ENCODE measurements around the gene ADAMTS17.

The ADAMTS17 gene

DNA sequence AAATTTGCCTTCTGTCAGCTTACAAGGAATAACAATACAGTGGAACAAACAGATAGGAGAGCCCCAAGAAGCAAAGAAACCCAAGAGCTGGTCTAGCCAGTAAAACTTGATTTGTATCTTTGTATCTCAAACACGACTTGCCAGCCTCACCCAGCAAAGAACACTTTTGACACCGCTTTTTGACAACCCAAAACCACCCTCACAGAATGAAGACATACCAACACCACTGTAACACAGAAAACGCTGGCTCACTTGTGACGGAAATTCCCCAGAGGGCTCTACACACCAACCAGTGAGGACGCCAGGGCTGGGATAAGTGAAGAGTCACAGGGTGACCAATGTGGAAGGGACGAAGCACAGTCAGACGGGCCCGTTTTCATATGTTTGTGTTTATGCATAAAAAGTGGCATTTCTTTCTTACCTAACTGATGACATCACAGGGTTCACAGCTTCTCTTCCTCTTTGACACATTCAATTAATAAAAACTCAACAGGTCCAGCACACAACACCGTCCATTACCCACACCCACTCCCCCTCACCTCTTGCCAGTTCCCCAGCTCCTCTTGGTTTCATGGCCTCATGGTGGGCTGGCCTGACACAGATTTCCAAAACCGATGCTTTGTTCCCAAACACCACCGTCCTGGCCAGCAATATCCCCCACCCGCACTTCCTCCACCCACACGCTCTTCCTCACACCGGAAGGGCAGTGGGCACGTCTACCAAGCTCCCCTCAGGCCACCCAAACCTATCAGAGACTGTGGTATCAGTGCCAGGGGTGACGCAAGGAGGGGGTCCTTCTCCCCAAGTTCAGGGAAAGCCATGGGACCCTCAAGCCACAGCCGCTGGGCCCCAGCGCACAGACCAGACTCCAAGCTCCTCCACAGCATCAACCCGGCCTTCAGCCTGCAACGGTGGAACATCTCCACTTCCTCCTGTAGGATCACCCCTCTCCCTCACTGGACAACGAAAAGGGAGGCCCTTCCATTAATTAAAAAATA is 94.2 kb downstream of the ADAMTS17 start:
- no peak for DNase-seq

DNA sequence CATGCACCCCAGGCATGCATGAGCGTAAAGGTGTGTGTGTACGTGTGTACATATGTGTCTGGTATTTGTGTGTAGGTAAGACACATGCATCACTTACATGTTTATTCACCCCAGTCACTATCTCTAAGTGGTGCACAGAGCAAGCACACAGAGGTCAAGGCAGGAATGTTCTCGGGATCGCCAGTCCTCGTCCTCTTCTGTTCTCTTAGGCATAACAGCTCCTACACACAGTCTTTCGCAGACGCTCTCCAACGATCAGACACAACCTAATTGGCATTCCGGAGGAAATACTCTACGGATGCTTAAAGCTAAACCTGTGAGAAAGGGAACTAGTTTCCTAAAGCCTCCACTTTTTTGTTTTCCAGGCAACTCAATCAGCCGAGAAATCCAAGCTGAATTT is 95.9 kb downstream of the ADAMTS17 start:
- DNase-seq: no peak

DNA sequence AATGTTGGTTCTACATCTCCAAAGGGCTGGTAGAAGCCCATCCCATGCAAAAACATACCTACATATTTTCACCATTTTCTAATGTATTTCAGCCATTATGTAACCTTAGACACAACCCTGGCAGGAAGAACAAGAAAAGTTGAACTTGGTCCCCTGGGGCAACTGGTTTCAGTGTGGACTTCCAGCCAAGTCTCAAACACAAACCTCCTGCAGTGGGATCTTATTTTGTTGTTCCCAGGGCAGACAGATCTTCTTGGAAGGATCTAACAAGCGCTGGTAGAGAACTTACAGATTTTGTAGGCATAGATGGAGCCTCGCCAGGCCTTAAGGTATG is 96.3 kb downstream of the ADAMTS17 start:
- no peak for DNase-seq

DNA sequence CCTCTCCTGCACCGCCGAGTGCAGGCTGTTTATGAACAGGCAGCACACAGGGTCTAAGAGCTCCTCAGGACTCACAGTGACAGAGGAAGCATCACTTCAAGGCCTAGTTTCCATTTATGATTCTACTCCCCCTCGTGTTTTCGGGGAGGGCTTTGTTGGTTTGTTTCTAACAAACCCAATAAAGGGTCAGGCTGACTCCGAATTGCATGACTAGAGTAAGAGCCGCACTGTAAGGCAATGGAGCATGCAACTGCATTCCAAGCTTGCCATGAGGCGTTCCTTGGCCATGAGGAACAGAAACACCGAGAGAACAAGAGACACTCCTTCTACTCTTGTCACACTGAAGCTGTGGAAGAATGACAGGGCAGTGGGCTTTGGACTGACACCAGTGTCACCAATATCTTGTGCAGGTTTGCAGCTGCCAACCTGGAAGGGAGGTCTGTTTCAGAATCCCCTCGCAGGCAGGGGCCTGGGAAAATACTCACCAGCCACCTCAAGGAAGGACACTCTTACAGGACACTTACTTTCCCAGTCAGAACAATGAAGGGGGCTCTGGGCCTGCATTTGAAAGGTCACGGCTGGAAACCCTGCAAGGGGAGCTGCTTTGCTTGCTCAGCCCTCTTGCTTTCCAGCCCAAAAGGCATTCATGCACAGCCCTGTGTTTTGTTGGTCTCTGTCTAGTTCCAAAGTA is 96.8 kb downstream of the ADAMTS17 start:
- no peak for DNase-seq

DNA sequence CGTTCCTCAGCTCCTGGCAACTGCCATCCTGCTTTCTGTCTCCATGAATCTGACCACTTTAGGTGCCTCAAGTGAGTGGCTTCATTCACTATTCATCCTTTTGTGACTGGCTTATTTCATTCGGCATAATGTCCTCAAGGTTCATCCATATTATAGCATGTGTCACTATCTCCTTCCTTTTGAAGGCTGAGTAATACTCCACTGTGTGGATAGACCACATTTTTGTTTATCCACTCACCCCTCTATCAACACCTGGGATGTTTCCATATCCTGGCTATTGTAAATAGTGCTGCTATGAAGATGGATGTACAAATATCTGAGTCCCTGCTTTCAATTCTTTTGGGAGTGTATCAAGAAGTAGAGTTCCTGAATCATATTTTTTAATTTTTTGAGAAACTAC is 98.8 kb downstream of the ADAMTS17 start:
- DNase-seq: no peak

DNA sequence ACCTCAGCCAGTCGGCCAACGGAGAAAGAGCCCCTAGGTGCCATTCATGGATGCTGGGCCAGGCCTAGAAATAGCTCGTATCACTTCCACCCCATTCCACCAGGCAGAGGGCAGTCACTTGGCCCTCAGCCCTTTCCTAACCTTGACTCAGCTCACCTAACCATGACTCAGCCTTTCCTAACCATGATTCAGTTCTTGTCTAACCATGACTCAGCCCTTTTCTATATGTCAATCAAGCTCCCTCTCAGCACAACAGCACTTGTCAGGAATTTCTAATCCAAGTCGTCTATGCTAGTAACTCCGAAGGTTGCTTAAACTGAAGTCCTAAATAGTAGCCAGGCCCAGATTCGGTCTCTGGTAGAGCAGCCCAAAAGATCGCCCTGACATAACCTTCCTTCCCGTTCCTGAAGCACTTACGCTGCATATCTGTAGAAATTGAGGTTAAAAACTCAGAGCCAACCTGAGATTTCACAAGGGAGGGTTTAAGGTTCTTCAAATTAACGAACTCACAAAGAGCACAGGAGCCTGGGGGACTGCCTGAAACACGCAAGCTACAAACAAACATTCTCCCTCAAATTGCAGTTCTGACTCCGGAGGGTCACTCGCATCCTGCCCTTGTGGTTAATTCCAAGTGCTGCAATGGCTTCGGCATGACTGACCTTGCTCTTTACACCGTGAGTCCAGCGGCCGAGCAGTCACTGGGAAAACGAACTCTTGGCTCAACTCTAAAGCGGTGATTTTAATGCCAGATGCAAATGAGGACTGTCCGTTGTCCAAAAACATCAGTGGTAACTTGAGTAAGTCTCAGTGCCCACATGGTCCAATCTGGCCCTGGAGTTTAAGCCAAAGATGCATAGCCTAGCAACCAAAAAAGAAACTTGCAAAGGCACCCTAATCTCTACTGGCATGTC is 99.9 kb downstream of the ADAMTS17 start:
- no peak for DNase-seq

DNA sequence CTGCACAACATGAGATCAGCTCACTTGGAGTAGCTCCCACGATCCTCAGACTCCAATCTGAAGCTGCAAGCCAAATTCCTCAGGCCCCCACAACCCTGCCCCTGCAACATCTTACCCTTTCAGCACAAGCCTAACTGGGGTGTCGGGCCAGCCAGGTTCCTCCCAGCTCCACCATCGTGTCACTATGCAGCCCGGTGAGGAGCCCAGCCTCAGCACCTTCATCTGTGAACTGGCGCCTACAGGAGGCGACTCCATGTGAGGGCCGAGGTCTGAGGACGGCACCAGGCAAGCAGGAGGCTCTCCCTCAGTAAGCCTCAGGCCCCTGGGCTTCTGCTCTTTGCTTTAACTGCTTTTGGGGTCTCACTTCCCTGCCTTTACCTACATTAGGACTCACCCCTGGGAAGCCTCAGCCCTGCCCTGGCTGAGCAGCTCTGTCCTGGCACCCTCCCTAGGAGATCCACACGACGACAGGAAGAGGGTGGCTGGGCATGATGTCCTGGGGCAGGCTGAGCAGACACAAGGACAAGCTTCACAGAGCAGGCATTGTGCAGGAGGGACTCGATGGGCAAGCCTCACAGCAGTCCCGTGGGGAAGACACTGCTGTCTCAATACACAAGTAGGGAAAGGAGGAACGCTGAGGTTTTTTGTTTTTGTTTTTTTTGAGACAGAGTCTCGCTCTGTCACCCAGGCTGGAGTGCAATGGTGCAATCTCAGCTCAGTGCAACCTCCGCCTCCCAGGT is 104.6 kb downstream of the ADAMTS17 start:
- DNase-seq: no peak

DNA sequence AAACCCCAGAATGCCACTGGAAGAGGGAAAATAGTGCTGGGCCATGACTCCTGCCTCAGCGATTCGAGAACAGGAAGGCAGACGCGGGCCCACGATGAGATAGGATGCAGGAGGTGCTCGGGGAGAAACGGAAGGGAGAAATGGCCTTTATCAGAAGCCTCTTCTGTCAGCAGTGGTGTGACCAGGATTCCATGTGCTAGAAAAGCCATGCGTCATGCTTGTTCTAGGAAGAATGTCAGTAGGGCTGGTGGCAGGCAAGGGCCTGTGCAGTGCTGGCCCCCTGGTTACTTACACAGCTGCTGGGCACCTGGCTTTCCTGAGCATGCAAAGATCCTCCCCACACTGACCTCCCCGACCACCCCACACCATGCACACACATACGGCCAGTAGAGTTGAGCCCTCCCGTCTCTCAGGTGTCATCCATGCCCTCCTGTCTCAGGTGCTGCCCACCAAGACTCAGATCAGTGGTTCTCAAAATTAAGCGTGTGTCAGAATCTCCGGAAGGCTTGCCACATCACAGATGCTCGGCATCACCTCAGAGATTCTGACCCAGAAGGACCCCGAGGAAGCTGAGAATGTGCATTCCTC is 106.7 kb downstream of the ADAMTS17 start:
- DNase-seq: no peak

DNA sequence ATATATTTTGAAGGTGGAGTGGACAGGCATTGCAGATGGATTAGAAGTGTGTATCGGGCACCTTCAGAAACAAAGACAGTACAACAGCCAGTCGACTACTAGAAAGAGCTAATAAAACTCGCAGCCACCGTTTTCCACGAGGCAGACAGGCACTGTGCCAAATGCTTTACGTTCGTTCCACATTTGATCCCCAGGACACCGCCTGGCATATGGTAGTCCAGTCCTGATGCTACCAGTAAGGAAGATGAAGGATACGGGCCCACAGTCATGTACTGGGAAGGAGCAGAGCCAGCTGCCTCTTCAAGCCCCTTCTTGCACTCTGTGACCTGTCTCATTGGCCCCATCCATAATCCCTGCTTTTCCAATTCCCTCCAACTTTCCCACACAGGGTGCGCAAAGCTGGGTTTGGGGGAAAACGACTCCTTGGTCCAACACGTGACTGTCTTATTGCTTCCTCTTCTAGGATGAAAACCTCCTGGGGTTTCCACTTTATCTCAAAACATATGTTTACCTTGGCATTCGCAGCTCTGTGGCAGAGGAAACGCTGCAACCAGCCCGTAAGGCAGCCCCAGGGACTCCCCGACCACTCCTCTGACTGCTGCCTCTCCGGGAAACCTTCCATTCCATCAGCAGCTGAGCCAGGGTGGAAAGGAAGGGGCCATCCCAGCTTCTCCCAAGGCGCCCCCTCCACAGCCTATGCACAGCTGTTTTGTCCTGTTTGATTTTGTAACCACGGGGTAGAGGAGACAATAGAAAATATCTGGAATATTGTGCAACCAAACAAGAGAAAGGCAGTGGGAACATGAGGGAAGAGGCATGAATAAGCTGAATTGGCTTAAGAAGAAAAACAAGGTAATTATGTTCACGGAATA is 107.4 kb downstream of the ADAMTS17 start:
- DNase-seq: no peak

DNA sequence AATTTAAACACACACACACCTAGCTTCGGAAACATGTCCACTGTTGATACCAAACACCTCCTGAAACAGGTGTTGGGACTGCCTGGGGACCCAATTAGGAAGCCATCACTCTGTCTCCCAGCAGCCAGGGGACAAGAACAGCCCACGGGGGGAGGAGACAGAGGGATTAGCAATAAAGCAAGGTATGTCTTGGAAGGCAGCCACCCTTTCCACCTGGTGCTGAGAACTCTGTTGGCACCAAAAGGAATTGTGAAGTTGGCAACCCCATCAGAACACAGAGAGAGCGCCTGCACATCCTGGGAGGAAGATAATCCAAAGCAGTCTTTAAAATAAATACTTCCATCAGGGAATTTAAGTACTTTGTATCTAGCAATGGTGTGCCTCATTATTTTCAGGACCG is 111.0 kb downstream of the ADAMTS17 start:
- no peak for DNase-seq

DNA sequence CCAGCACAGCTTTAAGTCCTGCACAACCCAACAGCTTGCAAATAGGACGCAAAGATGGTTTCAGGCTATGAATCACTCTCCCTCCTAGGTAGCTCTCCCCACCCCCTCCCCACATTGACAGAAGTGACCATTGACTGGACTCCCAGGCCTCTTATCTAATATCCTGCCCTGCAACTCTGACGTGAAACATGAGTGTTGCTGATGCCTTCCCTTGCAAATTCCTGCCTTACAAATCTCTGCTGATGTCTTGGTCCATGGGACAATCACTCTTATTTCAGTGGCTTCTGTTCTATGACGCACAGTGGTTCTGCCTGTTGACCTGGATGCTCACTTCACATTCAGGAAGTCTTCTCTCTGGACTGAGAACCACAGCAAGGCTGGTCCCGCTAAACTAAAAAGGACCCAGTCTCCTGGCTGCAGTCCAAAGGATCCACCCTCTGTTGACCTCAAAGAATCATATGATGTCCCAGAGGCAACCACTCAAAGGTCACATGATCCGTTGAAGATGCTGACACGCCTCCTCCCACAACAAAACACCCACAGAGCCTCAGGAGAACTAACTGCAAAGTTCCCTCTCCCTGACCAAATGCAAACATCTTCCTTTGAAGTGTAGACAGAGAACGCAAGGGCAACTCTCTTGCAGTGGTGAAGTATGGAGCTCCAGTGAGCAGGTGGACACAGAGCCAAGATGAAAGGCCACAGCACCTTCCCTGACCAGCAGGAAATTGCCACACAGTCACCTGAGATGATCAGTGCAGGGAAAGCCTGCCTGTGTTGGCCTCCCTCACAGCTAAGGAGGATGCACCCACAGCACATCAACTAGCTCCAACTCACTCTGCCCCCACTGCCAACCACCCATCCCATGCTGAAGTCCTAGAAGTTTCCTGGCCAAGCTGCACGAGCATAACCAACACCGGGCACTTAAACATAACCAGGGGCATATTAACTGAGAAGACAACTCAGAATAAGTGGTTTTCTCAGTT is 112.3 kb downstream of the ADAMTS17 start:
- DNase-seq: no peak

DNA sequence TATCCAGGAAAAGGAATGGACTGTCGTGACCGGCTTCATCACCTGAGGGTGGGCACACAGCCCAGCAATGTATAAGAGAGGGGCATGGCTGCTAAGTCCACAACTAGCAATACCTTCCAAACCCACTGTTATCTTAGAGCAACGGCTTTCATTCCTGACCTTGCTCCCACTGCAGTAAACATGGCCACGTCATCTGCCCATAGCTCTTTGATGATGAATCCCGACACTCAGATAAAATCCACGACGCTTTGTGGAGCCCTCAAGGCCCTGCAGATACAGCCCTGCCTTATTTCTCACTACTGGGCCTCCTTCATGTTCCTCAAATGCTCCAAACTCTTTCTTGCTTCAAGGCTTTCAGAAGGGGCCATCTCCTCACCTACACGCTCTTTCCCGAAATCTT is 114.0 kb downstream of the ADAMTS17 start:
- no peak for DNase-seq

DNA sequence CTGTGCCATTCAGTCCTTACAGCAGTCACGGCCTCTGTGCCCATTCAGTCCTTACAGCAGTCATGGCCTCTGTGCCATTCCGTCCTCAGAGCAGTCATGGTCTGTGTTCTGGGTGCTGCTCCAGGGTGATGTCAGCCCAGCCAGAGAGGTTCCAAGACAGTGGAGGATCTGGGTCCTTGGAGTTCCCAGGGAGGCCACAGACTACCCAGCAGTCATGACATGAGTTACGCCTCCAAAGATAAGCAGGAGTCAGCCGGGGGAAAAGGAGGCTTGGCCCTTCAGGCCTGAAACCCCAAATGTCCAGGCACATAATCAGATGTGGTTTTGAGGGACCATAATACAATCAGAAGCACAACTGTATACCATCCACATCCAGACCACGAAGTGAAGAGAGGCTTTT is 115.7 kb downstream of the ADAMTS17 start:
- DNase-seq: no peak

DNA sequence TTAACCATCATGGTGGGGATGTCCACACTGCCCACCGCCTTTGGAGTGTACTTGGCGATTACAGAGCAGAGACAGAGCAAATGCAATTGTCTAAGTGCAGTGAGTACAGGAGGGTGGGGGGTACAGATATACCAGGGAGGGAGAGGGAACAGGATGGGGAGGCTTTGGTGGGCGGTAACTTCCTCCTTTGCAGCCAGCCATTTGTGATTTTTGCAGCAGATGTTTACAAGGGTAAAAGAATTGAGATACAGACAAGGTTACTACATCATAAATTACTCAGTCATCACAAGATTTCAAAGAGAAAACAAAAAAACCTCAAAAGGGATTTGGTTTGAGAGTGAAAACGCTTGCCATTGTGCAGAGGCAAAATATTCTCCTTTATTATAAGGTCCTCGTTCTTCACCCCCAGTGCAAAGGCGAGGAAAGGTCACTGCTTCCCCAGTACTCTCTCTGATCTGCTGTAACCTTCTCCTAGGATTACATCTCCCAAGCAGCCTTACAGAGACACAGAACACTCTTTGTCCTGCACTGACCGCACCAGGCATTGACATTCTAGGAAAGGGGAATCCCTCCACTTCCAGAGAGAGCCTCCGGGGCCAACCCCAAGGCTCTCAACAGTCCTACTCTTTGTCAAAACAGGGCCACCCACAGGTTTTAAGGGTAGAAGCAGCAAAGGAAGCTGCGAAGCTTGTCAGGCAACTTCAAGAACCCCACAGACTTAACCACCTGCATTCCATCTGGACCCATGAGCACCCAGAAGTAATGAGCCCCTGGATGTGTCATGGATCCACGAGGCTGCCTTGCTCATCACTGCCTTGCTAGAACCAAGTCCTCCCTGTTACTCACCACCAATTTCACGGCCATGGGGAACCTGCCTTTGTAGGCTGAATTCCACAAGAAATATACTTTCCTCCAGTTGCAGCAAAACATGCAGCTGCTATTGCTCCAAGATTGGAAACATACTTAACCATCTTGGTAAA is 117.3 kb downstream of the ADAMTS17 start:
- no peak for DNase-seq

DNA sequence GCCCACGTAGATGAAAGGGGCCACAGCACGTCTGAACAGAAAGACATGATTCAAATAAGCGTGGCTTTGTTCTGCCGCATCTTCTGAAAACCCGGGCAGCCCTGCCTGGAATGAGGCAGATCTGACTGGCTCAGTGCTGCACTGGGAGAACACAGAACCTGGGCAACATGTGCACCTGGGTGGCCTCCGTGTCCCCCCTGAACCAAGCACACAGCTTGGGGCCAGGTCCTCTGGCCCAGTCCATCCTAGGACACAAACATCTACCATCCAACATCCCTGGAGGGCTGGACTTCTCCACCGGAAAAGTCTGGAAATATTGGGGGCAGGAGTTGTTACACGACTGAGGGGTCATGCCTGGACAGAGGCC is 119.4 kb downstream of the ADAMTS17 start:
- no peak for DNase-seq

DNA sequence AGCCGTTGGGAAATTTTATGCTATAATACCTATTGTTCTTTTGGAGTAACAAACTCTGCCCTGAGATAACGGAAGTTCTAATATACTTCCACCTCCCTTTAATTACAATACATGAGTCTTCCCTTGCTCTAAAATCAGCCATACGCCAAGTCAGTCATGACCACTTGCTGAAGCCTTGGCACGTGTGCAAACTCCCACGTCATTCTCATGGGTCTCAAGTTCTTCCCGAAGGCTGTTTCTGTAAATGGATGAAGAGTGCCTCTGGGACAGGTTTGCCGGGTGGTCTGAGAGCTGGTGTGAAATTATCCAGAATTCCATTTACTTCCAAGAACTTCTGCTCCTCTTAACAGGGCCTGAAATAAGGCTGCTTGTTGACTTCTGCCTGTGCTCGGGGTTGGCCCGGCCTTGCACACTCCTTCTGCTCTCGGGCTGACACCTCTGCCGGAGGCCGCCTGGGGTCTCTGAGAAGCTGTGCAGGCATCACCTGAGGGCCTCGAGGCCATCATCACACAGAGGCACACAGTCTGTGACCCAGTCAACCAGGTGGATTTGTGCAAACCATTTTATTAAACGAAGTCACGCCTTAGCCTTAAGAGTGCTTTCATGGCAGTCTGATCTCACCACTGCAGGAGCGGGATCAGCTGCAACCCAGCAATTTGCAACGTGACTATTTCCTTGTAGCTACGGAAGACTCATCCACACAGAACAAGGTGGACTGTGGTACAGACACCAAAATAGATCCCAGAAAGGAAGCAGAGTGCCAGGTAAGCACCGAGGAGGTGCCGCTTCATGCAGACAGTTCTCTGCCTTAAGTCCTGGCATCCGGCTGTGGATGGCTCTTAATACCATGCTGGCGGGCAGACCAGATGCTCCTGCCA is 120.1 kb downstream of the ADAMTS17 start:
- no peak for DNase-seq

DNA sequence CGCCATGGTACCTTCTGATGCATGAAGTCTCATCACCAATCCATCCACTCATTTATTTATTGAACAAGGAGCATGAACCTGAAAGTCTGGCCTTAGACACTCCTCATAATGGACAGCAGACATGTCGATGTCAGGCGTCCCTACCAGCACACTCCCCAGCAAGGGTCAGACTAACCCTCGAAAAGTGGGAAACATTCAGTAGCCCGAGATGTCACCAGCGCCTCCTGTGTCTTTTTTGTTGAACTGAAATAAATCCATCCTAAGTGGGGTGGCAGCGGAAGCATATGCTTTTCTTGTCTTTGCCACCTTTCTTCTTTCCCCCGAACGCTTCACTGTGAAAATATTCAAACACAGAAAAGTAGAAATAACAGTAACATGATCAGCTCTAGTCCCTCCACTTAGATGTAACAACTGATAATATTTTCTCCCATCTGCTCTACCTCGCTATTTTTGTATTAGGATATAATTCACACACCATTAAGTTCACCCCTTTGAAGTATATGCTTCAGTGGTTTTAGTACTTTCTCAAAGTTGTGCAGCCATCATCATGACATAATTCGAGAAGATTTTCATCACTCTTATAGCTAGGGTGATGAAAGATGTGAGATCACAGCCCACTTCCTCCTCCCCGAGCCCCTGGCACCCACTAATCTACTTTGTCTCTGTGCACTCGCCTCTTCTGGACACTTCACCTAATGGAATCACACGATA is 121.6 kb downstream of the ADAMTS17 start:
- DNase-seq: no peak
